Glutamatergic neuron (in vitro differentiated cells): Measurements from ENCODE around the gene ZC3H12D. TPM values are rescaled to one million over a fixed set of nuclear protein-coding genes. Genes with fewer than 3 reads are reported as not detected.
"Not testable (repeated sequence)": the region's sequence is repeated elsewhere in the genome, so short reads cannot be mapped to it uniquely, and the experiment has no call there.

ENCODE experiments used
- DNase-seq: peaks from one replicate; pipeline ENCODE4 v3.0.0; 2022
- H3K27ac Mint-ChIP-seq: one replicate; pipeline ENCODE4 v1.8.0; 2020; ENCODE audit warnings: mild to moderate bottlenecking, mixed read lengths, inconsistent platforms; ENCODE audit not compliant: unreplicated experiment
- H3K27me3 Mint-ChIP-seq: one replicate; pipeline ENCODE4 v1.8.0; 2020; ENCODE audit warnings: mild to moderate bottlenecking, moderate library complexity, mixed read lengths, inconsistent platforms; ENCODE audit not compliant: unreplicated experiment
- H3K36me3 Mint-ChIP-seq: one replicate; pipeline ENCODE4 v1.8.0; 2020; ENCODE audit warnings: mild to moderate bottlenecking, mixed read lengths, inconsistent platforms; ENCODE audit not compliant: unreplicated experiment
- H3K4me1 Mint-ChIP-seq: one replicate; pipeline ENCODE4 v1.8.0; 2020; ENCODE audit warnings: mild to moderate bottlenecking, low read depth, mixed read lengths, inconsistent platforms; ENCODE audit not compliant: unreplicated experiment
- H3K4me3 Mint-ChIP-seq: one replicate; pipeline ENCODE4 v1.8.0; 2020; ENCODE audit warnings: mild to moderate bottlenecking, mixed read lengths, inconsistent platforms; ENCODE audit not compliant: unreplicated experiment
- H3K9me3 Mint-ChIP-seq: one replicate; pipeline ENCODE4 v1.8.0; 2020; ENCODE audit warnings: mild to moderate bottlenecking, moderate library complexity, mixed read lengths, inconsistent platforms; ENCODE audit not compliant: unreplicated experiment
- CTCF ChIP-seq: fragments of 200-600 bp; sonication (generic); IDR thresholded peaks from one replicate; pipeline ENCODE4 v1.5.0; 2021; ENCODE audit not compliant: partially characterized antibody, unreplicated experiment
- total RNA-seq: library from RNA; stranded (reverse); fragmentation: NEBNext Ultra II Directional; extraction: Animal tissue kit (Norgen Biotek cat#: 25700); gene quantifications from one replicate; pipeline ENCODE4 v1.2.1, GENCODE V29; 2021; ENCODE audit not compliant: unreplicated experiment

Gene ZC3H12D
- total RNA-seq, 1 donor from 2014 or later, result 48.7 TPM

- Mint-ChIP-seq H3K4me1 (no peaks in the 10 kb centered on the region), H3K36me3 (no peaks in the 10 kb centered on the region), H3K27ac (no peak overlapping the region), H3K4me3 (no peak overlapping the region), H3K27me3 (peaks cover 9% of the 10 kb centered on the region), H3K9me3 (peaks cover 10% of the 10 kb centered on the region)
- peak; percentile 31 for TF ChIP-seq CTCF
- DNase-seq, result no peak
Measured at GRCh38 chr6:149446791-149447376, 37.9 kb downstream of the ZC3H12D start.

GRCh38 chr6:149445573-149445972 lies 39.2 kb downstream of the ZC3H12D start:
- Mint-ChIP-seq H3K36me3 (no peaks in the 10 kb centered on the region), H3K27me3 (peaks cover 9% of the 10 kb centered on the region), H3K4me3 (no peak overlapping the region), H3K4me1 (peaks cover 3% of the 10 kb centered on the region), H3K9me3 (peaks cover 10% of the 10 kb centered on the region), H3K27ac (no peak overlapping the region)
- no peak for DNase-seq
- no peak for TF ChIP-seq CTCF

- Mint-ChIP-seq H3K4me1 (peaks cover 3% of the 10 kb centered on the region), H3K9me3 (peaks cover 10% of the 10 kb centered on the region)
- no peak for TF ChIP-seq CTCF
Measured at GRCh38 chr6:149445095-149445466, 39.7 kb downstream of the ZC3H12D start.

GRCh38 chr6:149444360-149445094 lies 40.3 kb downstream of the ZC3H12D start:
- not testable (repeated sequence) for H3K9me3 Mint-ChIP-seq, H3K27ac Mint-ChIP-seq, H3K27me3 Mint-ChIP-seq, H3K4me3 Mint-ChIP-seq, H3K4me1 Mint-ChIP-seq, H3K36me3 Mint-ChIP-seq, DNase-seq

More at GRCh38 chr6:149445095-149445466, 39.7 kb downstream of the ZC3H12D start:
- peaks cover 9% of the 10 kb centered on the region for H3K27me3 Mint-ChIP-seq
- no peak overlapping the region for H3K27ac Mint-ChIP-seq
- DNase-seq, result no peak
- H3K36me3 Mint-ChIP-seq, result no peaks in the 10 kb centered on the region
- H3K4me3 Mint-ChIP-seq, result no peak overlapping the region

- no peaks in the 10 kb centered on the region for H3K36me3 Mint-ChIP-seq
- H3K4me3 Mint-ChIP-seq, result no peak overlapping the region
- peaks cover 3% of the 10 kb centered on the region for H3K4me1 Mint-ChIP-seq
- no peak for TF ChIP-seq CTCF
- no peak for DNase-seq
- H3K27me3 Mint-ChIP-seq, result peaks cover 2% of the 10 kb centered on the region
- peaks cover 5% of the 10 kb centered on the region for H3K9me3 Mint-ChIP-seq
- no peak overlapping the region for H3K27ac Mint-ChIP-seq
Measured at GRCh38 chr6:149443411-149444181, 41.2 kb downstream of the ZC3H12D start.
